Measurements from ENCODE around the gene IP6K3.

The IP6K3 gene

DNA sequence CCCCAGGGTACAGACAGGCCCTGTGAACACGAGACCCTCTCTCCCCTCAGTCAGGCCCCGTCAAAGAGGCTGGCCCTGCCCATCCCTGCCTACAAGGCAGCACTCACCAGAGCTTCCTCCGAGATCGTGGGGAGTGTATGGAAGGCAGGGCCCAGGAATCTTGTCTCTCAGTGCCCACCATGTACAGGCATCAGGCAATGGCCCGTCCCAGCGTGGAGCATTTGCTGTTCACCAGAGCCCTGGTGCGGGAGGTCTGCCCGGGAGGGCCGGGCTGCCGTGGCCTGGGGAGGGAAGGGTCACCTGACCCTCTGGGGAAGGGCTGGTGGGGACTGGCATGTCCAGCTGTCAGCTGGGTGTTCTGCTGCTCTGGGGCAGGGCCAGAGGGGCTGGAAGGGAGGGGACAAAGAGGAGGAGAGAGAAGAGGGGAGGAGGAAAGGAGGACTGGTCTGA is at the start of gene IP6K3:
TSS of gene IP6K3 (minus strand) at position 255 of the 450 bp plus-strand sequence. CDS start 11,429 bp downstream, outside the sequence.
- no peak for DNase-seq

GRCh38 chr6:33794910-33795623 is 48.4 kb upstream of the IP6K3 start:
- no peak for DNase-seq

GRCh38 chr6:33792981-33793380 is 46.3 kb upstream of the IP6K3 start:
- no peak for DNase-seq

GRCh38 chr6:33791620-33792019 is 44.9 kb upstream of the IP6K3 start:
- DNase-seq, result no peak

DNA sequence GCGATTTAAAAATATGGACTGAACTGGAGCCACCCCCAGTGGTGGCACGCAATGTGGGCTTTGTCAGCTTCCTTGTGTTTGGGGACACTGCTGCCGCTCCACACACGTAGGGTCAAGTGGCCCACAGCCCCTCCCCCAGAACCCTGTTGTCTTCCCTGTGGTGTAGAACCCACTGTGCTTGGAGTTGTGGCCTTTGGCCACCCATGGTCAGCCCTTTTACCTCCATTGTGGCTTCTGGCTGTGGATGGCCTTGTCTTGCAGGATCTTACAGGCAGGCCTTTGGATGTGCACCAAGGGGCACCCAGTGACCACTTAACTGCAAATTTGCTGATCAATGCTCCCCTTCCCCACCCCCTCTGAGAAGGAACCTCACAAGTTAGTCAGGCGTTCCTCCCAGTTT is 44.2 kb upstream of the IP6K3 start:
- no peak for DNase-seq

GRCh38 chr6:33790379-33790778 is 43.7 kb upstream of the IP6K3 start:
- no peak for DNase-seq

DNA sequence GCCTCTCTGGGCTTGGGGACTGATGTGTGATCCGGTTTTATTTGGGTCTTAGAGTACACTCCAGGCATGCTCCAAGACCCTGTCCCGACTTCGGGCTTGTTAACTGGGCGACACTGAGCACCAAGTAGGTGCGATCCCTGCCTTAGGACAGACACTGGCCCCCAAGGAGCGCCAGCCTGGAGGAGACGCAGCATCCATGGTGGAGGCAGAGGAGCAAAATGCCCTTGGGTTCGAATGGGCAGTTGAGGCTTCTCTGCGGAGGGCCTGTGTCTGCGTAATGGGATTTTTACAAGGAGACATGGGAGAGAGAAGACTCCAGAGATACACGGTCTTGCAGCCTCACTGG is 42.8 kb upstream of the IP6K3 start:
- no peak for DNase-seq

DNA sequence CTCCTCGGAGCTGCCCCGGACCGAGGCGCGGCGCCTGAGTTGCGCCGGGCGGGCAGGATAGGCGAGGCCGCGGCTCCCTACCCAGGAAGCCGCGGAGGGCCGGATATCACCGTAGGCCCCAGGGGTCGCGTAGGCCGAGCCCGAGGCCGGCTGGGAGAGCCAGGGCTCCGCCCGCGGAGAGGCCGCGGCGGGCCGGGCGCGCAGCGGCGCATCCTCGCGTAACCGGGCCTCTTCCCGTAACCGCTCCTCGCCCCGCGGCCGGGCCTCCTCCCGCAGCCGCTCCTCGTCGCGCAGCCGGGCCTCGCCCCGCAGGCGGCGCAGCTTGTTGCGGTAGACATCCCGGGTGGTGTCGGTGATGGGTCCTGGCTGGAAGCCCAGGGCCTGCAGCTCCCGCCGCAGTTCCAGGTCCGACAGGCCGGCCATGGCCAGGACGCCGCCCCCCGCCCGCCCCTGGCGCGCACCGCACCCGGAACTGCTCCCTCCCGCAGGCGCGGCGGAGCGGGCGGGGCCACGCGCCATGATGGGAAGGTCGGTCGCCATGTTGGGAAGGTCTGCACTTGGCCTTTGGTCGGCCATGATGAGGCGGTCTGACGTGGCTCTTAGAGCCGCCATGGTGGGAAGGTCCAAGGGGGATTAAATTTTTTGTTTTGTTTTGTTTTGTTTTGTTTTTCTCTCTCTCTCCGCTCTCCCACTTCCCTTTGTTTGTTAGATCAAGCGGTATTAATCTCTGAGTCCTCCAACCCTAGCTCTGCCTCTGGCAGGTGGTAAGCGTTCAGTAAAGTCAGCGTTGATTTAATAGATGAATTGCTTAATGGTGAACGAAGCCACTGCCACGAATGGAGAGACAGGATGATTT is 42.2 kb upstream of the IP6K3 start, which contains the start of gene LEMD2:
TSS of gene LEMD2 (minus strand) at position 437 of the 856 bp plus-strand sequence. CDS start at position 423, 14 bp downstream.
- peak; percentile 93 for DNase-seq

DNA sequence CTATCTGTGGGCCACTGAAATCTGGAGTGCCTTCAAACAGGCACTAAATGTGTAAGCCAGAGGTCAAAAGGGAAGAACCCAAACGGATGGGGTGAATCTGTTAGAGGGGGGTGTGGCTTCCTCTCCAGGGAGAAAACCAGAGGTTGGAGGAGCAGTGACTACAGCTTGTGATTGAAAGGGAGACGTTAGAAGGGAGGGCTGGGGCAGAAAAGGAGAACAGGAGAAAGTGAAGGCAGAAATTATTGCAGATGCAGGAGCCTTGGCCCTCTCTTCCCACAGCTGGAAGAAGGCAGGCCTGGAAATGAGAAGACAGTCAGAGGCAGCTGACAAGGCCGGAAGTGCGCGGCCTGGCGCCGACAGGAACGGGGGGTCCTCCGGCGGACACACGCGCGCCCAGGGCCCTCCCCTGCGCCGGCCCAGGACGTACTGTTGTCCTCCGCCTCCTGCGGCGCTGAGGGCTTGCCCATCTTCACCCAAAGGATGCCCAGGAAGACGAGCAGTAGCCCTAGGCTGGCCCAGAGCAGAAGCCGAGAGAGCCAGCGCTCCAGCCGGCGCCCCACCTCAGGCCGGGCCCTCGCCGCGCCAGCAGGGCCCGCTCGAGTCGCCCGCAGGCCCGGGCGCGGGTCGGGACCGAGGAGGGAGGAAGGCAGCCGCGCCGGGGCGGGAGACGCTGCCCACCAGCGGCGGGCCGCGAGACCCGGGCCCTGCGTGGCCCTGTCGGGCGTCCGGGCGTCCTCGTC is 41.4 kb upstream of the IP6K3 start:
- peak; percentile 56 for DNase-seq

DNA sequence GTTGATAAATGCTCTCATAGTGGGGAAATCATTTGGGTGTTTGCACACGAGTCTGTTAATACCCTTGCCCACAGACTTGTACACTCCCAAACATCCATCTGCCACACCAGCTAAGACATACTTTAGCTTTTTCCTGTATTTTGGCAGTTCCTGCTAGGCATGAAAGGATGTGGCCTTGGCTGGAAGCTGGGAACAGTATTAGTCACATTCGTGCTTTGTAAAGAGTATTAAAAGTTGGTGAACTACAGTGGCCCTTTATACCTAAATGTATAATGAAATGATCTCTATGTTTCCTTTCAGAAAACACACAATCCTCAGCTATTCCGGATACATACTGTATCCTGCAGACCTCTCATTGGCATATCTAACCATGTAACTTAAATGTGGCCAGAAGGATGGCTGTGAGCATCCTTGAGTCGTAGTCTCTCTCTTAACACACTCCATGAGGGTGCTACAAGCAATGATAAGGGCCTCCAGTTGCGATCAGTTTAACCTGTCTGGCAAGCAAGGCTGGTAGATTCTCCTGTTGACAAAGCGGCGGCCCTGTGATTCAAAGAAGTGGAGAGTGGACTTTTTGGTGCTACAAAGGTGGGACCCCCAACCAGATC is 40.7 kb upstream of the IP6K3 start:
- DNase-seq, result no peak

GRCh38 chr6:33786736-33787135 is 40.0 kb upstream of the IP6K3 start:
- DNase-seq, result no peak

DNA sequence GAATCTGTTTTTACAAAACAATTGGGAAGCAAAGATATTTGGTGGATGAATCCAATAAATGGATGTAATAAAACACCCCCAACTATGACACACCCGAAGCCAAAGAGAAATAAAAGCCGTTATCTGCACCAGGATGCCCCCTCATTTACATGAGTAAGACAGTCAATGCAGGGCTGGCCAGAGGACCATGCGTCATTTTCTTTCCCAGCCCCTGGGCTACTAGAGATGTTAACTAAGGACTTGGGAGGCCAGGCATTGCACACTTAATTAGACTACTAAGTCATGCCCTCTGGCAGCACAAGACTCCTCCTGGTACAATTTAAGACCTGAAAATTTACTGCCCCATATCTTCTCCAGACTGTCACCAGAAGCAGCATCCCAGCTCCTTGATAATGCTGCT is 39.1 kb upstream of the IP6K3 start:
- DNase-seq, result no peak

DNA sequence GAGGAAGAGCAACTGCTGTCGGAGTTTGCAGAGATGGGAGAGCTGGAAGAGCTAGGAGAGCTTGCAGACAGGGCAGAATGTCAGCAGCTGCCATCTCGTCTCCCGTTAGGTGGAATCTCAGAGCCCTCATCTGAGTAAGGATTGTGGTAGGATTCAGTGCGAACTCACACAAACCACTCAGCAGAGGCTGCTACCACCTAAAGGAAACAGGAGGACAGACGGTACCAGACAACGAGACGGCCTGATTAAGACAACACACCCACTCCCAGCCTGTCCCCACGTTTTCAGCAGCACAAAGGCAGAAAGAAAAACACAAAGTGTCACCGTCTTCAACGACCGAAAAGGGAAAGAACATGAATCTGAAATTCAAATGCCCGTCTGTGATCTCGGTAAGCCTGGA is 38.1 kb upstream of the IP6K3 start:
- DNase-seq, result no peak

DNA sequence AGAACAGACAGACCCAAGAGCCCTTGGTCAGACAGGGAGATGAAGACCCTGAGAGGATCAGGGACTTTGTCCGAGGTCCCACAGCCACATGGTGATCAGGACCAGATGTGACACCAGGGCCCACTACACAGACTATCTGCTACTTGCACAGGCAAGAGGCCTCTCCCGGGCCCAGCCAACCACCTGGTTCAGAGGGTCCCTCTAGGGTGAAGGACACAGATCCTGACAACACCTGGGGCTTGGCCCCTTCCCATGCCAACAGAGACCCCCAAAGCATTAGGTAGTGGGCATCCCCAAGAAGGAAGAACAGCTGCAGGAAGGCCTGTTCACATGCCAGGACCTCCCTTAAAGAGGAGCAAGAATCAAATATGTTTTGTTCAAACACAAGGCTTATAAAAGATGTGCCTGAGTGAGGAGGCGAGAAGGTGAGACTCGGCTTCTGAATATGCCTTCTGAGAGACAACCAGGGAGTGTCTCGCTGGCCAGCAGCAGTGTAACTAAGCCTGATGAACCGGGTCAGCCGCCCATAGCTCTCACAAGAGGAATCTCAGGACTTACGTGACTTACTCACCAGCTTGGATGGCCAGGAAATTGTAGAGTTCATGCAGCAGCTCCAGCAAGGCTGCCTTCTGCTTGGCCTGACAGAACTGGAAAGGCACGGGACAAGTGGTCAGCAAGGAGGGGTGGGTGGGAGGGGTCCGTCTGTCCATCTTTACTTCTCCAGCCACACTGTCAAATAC is 37.2 kb upstream of the IP6K3 start:
- no peak for DNase-seq

DNA sequence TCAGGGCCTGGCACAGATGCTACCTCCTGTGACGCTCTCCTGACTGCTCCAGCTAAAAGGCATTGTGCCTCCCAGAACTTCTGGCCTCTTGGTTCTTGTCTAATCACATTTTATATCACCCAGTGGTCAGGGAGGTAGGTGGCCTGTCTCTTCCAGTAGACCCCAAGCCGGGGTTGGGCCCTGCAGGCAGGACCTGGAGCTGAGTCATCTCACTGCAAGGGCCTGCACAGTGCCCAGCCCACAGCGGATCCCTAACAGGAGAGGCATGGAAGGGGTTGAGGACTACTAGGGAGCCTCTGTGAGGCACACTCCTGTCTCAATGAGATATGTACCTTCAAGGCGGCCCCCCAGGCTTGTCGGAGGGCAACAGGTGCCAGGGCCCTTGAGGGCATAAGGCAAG is 35.9 kb upstream of the IP6K3 start:
- DNase-seq, result no peak

- DNase-seq, result no peak
Observed at GRCh38 chr6:33781131-33781975, 34.6 kb upstream of the IP6K3 start.

DNA sequence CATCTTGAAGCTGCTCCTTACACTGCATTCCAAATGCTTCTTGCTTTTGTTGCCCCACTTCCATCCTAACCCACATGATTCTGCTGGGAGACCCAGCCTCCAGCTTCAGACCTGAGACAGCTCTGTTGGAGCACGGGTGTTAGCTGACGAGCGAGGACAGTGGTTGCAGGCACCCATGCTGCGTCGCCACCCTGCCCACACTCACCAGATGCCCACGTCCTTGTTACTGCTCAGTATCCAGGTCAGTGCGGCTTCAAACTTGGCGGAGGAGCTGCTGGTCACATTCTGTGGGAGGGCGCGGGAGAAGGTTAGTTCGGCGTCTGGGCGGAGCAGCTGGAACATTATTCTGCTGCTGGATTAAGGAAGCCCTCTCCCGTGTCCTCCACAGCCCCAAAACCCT is 33.2 kb upstream of the IP6K3 start:
- no peak for DNase-seq

DNA sequence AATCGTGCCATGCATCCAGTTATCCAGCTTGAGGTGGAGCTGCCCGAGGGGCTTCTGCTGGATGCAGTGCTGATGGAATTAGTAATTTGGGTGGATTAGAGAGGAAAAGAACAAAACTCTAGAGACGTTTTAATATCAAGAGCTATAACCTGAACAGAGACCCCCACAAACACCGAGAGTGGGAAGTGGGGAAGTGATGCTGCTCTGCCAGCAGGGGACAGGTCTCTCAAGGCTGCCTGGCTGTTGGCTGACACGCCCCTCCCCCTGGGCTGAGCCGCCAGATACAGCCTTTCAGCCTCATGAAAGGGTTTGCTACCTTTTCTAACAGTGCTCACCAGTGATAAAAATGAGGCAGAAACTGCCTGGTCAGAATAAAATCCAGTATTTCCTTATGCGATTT is 32.6 kb upstream of the IP6K3 start:
- DNase-seq, result no peak

DNA sequence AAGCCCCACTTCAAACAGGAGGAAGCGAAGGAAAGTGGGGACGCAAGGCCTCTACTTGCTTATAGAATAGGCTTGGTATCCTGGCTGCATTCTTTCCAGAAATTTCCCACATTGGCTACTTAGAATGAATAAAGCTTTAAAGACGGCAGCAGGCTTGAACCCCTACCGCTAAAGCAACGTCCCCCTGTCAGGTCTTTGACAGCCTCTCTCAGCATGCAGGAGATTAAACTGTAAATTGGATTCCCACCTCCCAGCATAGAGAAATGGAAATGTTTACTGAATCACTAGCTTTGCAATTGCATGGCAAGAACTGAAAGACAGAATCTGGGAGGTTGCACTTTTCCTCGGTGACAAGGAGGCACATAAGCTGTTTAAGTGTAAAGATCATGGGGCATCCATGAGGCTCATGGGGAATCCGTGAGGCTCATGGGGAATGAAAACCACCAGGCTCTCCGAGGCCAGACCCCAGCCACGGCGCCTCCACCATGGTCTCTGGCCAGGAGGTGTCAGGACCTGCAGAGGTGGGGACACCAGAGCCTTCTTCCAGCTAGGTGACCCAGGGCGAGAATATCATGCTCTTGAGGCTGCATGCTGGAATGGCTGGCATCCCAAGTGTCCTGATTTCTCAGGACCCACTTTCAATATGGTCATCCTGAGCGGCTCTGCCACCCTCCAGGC is 31.9 kb upstream of the IP6K3 start:
- DNase-seq, result no peak
